Fibroblast of mammary gland (primary cell): ENCODE measurements around the gene DUSP3.
A peak's percentile ranks its signal among the peaks of the same experiment; 100 is the strongest.
"Not testable (repeated sequence)": the region's sequence is repeated elsewhere in the genome, so short reads cannot be mapped to it uniquely, and the experiment has no call there.

Experiments used
- DNase-seq: peaks from one replicate; pipeline ENCODE4 v3.0.0-alpha.2; 2010; ENCODE audit warnings: low read depth
- H3K4me3 ChIP-seq: 2 replicates; pipeline ENCODE4 v1.5.1; 2011; ENCODE audit warnings: low read depth, mild to moderate bottlenecking, low read length, moderate library complexity; ENCODE audit not compliant: control insufficient read depth
- CTCF ChIP-seq: conservative IDR thresholded peaks from 2 replicates; pipeline ENCODE4 v1.5.1; 2011; ENCODE audit warnings: low read depth, low read length, inconsistent platforms; ENCODE audit not compliant: control insufficient read depth, insufficient read depth

The DUSP3 gene

DNA sequence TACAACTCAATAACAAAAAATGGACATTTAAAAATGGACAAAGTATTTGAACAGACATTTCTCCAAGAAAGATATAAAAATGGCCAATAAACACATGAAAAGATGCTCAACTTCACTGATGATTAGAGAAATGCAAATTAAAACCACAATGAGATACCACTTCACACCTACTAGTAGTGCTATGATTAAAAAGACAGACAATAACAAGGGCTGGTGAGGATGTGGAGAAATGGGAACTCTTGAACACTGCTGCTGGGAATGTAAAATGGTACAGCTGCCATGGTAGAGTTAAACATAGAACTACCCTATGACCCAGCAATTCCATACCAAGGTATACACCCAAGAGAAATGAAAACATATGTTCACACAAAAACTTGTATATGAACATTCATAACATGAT is 26.3 kb upstream of the DUSP3 start:
- DNase-seq = no peak
- H3K4me3 ChIP-seq = no peak overlapping the region
- TF ChIP-seq CTCF = no peak

GRCh38 chr17:43803758-43804157 is 25.0 kb upstream of the DUSP3 start:
- DNase-seq = no peak
- no peak for TF ChIP-seq CTCF
- H3K4me3 ChIP-seq = no peak overlapping the region

DNA sequence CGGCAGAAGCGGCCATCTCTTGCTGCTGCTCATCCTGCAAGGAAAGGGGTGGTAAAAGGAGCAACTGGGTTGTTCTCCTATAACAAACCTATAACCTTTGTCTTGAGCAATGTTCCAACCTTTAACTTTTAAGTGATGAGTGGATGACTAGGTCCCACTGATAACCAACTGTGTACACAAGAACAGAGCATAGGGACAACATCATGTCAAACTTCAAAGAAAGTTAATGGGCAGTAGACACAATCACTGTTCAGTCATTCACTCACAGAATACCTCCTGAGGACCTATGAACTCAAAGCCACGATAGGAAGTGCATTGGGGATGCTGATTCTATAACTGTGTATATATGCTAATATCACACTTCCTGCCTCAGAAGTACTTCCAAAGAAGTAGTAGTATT is 23.1 kb upstream of the DUSP3 start:
- H3K4me3 ChIP-seq = no peak overlapping the region
- TF ChIP-seq CTCF = no peak
- no peak for DNase-seq

GRCh38 chr17:43800736-43801135 is 22.0 kb upstream of the DUSP3 start:
- no peak for TF ChIP-seq CTCF
- no peak overlapping the region for H3K4me3 ChIP-seq

DNA sequence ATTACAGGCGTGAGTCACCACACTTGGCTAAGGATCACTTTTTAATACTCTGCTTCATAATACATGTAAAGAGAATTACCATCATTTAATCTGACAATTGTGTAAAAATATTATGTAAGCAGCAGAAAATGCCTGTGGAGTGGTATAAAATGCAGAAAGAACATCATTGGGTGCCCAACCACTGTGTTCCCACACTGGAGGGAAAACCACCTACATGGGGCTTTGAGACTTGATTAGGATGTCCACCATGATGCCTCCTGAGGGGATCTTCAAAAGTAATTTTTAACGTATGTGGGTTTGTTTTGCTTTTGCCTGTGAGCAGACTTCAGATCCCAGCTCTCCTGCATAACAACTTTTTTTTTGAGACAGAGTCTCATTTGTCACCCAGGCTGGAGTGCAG is 20.3 kb upstream of the DUSP3 start:
- no peak for TF ChIP-seq CTCF
- no peak overlapping the region for H3K4me3 ChIP-seq
- DNase-seq = no peak

More at GRCh38 chr17:43800736-43801135, 22.0 kb upstream of the DUSP3 start:
- no peak for DNase-seq

DNA sequence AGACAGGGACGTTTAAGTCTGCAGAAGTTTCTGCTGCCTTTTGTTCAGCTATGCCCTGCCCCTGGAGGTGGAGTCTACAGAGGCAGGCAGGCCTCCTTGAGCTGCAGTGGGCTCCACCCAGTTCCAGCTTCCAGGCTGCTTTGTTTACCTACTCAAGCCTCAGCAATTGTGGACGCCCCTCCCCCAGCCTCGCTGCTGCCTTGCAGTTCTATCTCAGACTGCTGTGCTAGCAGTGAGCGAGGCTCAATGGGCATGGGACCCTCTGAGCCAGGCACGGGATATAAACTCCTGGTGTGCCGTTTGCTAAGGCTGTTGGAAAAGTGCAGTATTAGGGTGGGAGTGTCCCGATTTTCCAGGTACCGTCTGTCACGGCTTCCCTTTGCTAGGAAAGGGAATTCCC is 19.2 kb upstream of the DUSP3 start:
- DNase-seq, H3K4me3 ChIP-seq: not testable (repeated sequence)

- not testable (repeated sequence) for H3K4me3 ChIP-seq, DNase-seq
These were observed 13.9 kb upstream of the DUSP3 start for GRCh38 chr17:43792668-43793067.

DNA sequence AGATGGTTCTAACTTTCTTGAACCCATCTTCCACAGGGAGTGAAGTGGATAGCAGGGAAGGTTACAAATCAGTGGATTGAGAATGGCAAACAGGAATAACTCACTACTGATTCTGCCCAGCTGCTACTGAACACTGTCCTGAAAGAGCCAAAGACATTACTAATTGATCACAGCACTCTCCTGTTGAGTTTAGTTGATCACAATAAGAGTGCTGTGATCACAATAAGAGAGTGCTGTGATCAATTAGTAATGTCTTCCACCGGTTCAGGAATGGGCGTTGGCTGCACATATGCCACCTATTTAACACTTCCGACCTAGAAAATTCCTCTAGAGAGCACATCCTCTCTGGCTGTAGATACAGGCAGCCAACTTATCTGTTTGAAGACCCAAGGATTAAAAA is 12.8 kb upstream of the DUSP3 start:
- no peak overlapping the region for H3K4me3 ChIP-seq
- DNase-seq = peak; percentile 63
- no peak for TF ChIP-seq CTCF
